ENCODE data around the gene FAM13A. TPM values are rescaled to one million over a fixed set of nuclear protein-coding genes. Genes with fewer than 3 reads are reported as not detected.

Gene FAM13A
- total RNA-seq, 1 donor from 2014 or later, result 0.26 TPM

- no peak for DNase-seq (ENCODE audit: low read depth in 2 of 2)
These were observed 240.6 kb downstream of the FAM13A start for GRCh38 chr4:88816360-88816759.

- no peak for DNase-seq (ENCODE audit: low read depth in 2 of 2)
These were observed 242.9 kb downstream of the FAM13A start for GRCh38 chr4:88814043-88814617.

- no peak for DNase-seq (ENCODE audit: low read depth in 2 of 2)
These were observed 244.0 kb downstream of the FAM13A start for GRCh38 chr4:88813013-88813412.

- no peak for DNase-seq (ENCODE audit: low read depth in 2 of 2)
These were observed 244.6 kb downstream of the FAM13A start for GRCh38 chr4:88812420-88812819.

- DNase-seq (ENCODE audit: low read depth in 2 of 2), result no peak
These were observed 245.1 kb downstream of the FAM13A start for GRCh38 chr4:88811904-88812303.

- no peak for DNase-seq (ENCODE audit: low read depth in 2 of 2)
These were observed 246.7 kb downstream of the FAM13A start for GRCh38 chr4:88810325-88810724.

- DNase-seq (ENCODE audit: low read depth in 2 of 2), result no peak
These were observed 247.3 kb downstream of the FAM13A start for GRCh38 chr4:88809576-88810219.

GRCh38 chr4:88809101-88809500 lies 247.9 kb downstream of the FAM13A start:
- no peak for DNase-seq (ENCODE audit: low read depth in 2 of 2)

- DNase-seq (ENCODE audit: low read depth in 2 of 2), result no peak
These were observed 249.5 kb downstream of the FAM13A start for GRCh38 chr4:88807499-88807898.

- DNase-seq (ENCODE audit: low read depth in 2 of 2), result no peak
These were observed 252.8 kb downstream of the FAM13A start for GRCh38 chr4:88804234-88804633.

- no peak for DNase-seq (ENCODE audit: low read depth in 2 of 2)
These were observed 253.3 kb downstream of the FAM13A start for GRCh38 chr4:88803600-88804096.

GRCh38 chr4:88802585-88803286 lies 254.2 kb downstream of the FAM13A start:
- DNase-seq (ENCODE audit: low read depth in 2 of 2), result no peak

- peak in 1 of 2 donors; percentile 12 for DNase-seq (ENCODE audit: low read depth in 2 of 2)
These were observed 254.8 kb downstream of the FAM13A start for GRCh38 chr4:88802138-88802537.

- DNase-seq (ENCODE audit: low read depth in 2 of 2), result no peak
These were observed 257.1 kb downstream of the FAM13A start for GRCh38 chr4:88799900-88800299.

GRCh38 chr4:88797725-88798124 lies 259.3 kb downstream of the FAM13A start:
- DNase-seq (ENCODE audit: low read depth in 2 of 2), result no peak

GRCh38 chr4:88796545-88796944 lies 260.4 kb downstream of the FAM13A start:
- no peak for DNase-seq (ENCODE audit: low read depth in 2 of 2)

GRCh38 chr4:88794952-88795351 lies 262.0 kb downstream of the FAM13A start:
- no peak for DNase-seq (ENCODE audit: low read depth in 2 of 2)

GRCh38 chr4:88794087-88794690 lies 262.8 kb downstream of the FAM13A start:
- no peak for DNase-seq (ENCODE audit: low read depth in 2 of 2)

GRCh38 chr4:88793475-88793874 lies 263.5 kb downstream of the FAM13A start:
- no peak for DNase-seq (ENCODE audit: low read depth in 2 of 2)

GRCh38 chr4:88792821-88793220 lies 264.2 kb downstream of the FAM13A start:
- no peak for DNase-seq (ENCODE audit: low read depth in 2 of 2)

- no peak for DNase-seq (ENCODE audit: low read depth in 2 of 2)
These were observed 264.7 kb downstream of the FAM13A start for GRCh38 chr4:88792268-88792781.

- DNase-seq (ENCODE audit: low read depth in 2 of 2), result peak; percentile 20 to 50
These were observed 265.7 kb downstream of the FAM13A start for GRCh38 chr4:88791274-88791673.

All from dermis microvascular lymphatic vessel endothelial cell (primary cell).